IMR-90 (cell line): ENCODE results near the gene TTLL11. TPM values are rescaled to one million over a fixed set of nuclear protein-coding genes. Genes with fewer than 3 reads are reported as not detected.
"Not testable (repeated sequence)": the region's sequence is repeated elsewhere in the genome, so short reads cannot be mapped to it uniquely, and the experiment has no call there.

ENCODE experiments used
- ATAC-seq: fragments of 200-7000 bp; cut with Tn5 transposase; 2 replicates; pipeline ENCODE4 v1.9.1; 2020; ENCODE audit warnings: low read depth, mild to moderate bottlenecking, moderate library complexity
- BruUV-seq: library from RNA; stranded (reverse); fragments of 400-500 nt; replicated peaks from 2 replicates; lab custom pipeline; 2021; lab: Mats Ljungman, UMichigan
- CTCF ChIA-PET: fragments of 300-600 bp; formaldehyde crosslinking; extraction: SDS; loops from one replicate; lab custom pipeline; 2021; ENCODE audit warnings: antibody characterized with exemption; lab: Yijun Ruan, JAX
- POLR2A ChIA-PET: fragments of 300-600 bp; sonication (Branson Sonifier 250); formaldehyde crosslinking; loops from one replicate; lab custom pipeline; 2022; ENCODE audit warnings: antibody characterized with exemption; ENCODE audit not compliant: unreplicated experiment; lab: Charles Lee
- DNase-seq: peaks from one replicate; pipeline ENCODE4 v3.0.0; 2013
- H2AFZ ChIP-seq: replicated peaks from 2 replicates; pipeline ENCODE3; 2013; ENCODE audit warnings: low read length, mild to moderate bottlenecking; ENCODE audit not compliant: poor library complexity
- H2AK5ac ChIP-seq: 2 replicates; pipeline ENCODE4 v1.6.1; 2013; ENCODE audit warnings: low read depth, low read length, inconsistent platforms
- H2AK9ac ChIP-seq: replicated peaks from 2 replicates; pipeline ENCODE3; 2013; ENCODE audit warnings: mild to moderate bottlenecking, low read depth, low read length, moderate library complexity; ENCODE audit not compliant: poor library complexity
- H2BK120ac ChIP-seq: 2 replicates; pipeline ENCODE4 v1.6.1; 2013; ENCODE audit warnings: low read depth, low read length, inconsistent platforms
- H2BK15ac ChIP-seq: 3 replicates; pipeline ENCODE4 v1.6.1; 2013; ENCODE audit warnings: low read depth, low read length, inconsistent platforms
- H2BK20ac ChIP-seq: 2 replicates; pipeline ENCODE4 v1.6.1; 2013; ENCODE audit warnings: low read depth, mild to moderate bottlenecking, inconsistent platforms, low read length, moderate library complexity
- H2BK5ac ChIP-seq: 2 replicates; pipeline ENCODE4 v1.6.1; 2013; ENCODE audit warnings: mild to moderate bottlenecking, low read depth, low read length, inconsistent platforms; ENCODE audit not compliant: poor library complexity, severe bottlenecking
- H3K14ac ChIP-seq: replicated peaks from 2 replicates; pipeline ENCODE4 v1.6.1; 2013; ENCODE audit warnings: low read depth, low read length, inconsistent platforms
- H3K18ac ChIP-seq: 2 replicates; pipeline ENCODE4 v1.6.1; 2013; ENCODE audit warnings: low read depth, low read length, control low read depth
- H3K23ac ChIP-seq: 2 replicates; pipeline ENCODE4 v1.6.1; 2013; ENCODE audit warnings: low read depth, low read length, inconsistent platforms
- H3K27ac ChIP-seq: 2 replicates; pipeline ENCODE4 v1.5.1; 2013; ENCODE audit warnings: mild to moderate bottlenecking, control low read depth, low read length; ENCODE audit not compliant: insufficient read depth
- H3K27me3 ChIP-seq: 2 replicates; pipeline ENCODE4 v1.6.1; 2013; ENCODE audit warnings: low read length; ENCODE audit not compliant: control insufficient read depth, insufficient read depth
- H3K36me3 ChIP-seq: 2 replicates; pipeline ENCODE4 v1.6.1; 2013; ENCODE audit warnings: low read length, mixed read lengths; ENCODE audit not compliant: control insufficient read depth, insufficient read depth
- H3K4ac ChIP-seq: 2 replicates; pipeline ENCODE4 v1.6.1; 2013; ENCODE audit warnings: low read depth, low read length, inconsistent platforms
- H3K4me1 ChIP-seq: 2 replicates; pipeline ENCODE4 v1.6.1; 2013; ENCODE audit warnings: low read length, mixed read lengths; ENCODE audit not compliant: control insufficient read depth, insufficient read depth
- H3K4me2 ChIP-seq: 2 replicates; pipeline ENCODE4 v1.6.1; 2013; ENCODE audit warnings: low read depth, mild to moderate bottlenecking, control low read depth, low read length, moderate library complexity
- H3K4me3 ChIP-seq: 2 replicates; pipeline ENCODE4 v1.5.1; 2013; ENCODE audit warnings: low read depth, mild to moderate bottlenecking, control low read depth, low read length, moderate library complexity; ENCODE audit not compliant: insufficient read depth
- H3K56ac ChIP-seq: 2 replicates; pipeline ENCODE4 v1.6.1; 2013; ENCODE audit warnings: low read length, inconsistent platforms; ENCODE audit not compliant: insufficient read depth; ENCODE audit errors: extremely low read depth
- H3K79me1 ChIP-seq, 2 experiments: 2 replicates each; pipeline ENCODE4 v1.6.1; 2013; ENCODE audit warnings: low read length in 2 of 2, inconsistent platforms in 1 of 2, low read depth in 1 of 2
- H3K9ac ChIP-seq: 2 replicates; pipeline ENCODE4 v1.6.1; 2013; ENCODE audit warnings: low read depth, low read length, control low read depth
- H3K9me1 ChIP-seq: 2 replicates; pipeline ENCODE4 v1.6.1; 2013; ENCODE audit warnings: low read length, inconsistent platforms; ENCODE audit not compliant: insufficient read depth
- H3K9me3 ChIP-seq: 2 replicates; pipeline ENCODE4 v1.6.1; 2013; ENCODE audit warnings: low read length; ENCODE audit not compliant: control insufficient read depth, insufficient read depth
- H4K20me1 ChIP-seq: 2 replicates; pipeline ENCODE4 v1.6.1; 2013; ENCODE audit warnings: low read length, inconsistent platforms; ENCODE audit not compliant: insufficient read depth
- H4K5ac ChIP-seq: 2 replicates; pipeline ENCODE4 v1.6.1; 2013; ENCODE audit warnings: mild to moderate bottlenecking, low read depth, low read length, control low read depth
- H4K8ac ChIP-seq, 2 experiments: 2 replicates each; pipeline ENCODE4 v1.6.1; 2013; ENCODE audit warnings: low read depth in 2 of 2, low read length in 2 of 2, control low read depth in 1 of 2, inconsistent platforms in 1 of 2
- H4K91ac ChIP-seq: 2 replicates; pipeline ENCODE4 v1.6.1; 2013; ENCODE audit warnings: low read depth, low read length, inconsistent platforms; ENCODE audit not compliant: insufficient read depth
- BHLHE40 ChIP-seq: fragments of 150-350 bp; IDR thresholded peaks from 2 replicates; pipeline ENCODE4 v1.6.1; 2016; ENCODE audit warnings: mild to moderate bottlenecking, low read depth, low read length
- MAFK ChIP-seq: IDR thresholded peaks from 2 replicates; pipeline ENCODE4 v1.6.1; 2012; ENCODE audit warnings: low read depth, low read length, improper control_type of control experiment
- MAZ ChIP-seq: IDR thresholded peaks from 2 replicates; pipeline ENCODE4 v1.6.1; 2012; ENCODE audit warnings: low read depth, mild to moderate bottlenecking, low read length, improper control_type of control experiment, moderate library complexity, borderline replicate concordance
- NFE2L2 ChIP-seq: fragments of 150-350 bp; IDR thresholded peaks from 2 replicates; pipeline ENCODE4 v1.6.1; 2016; ENCODE audit warnings: low read depth, mild to moderate bottlenecking, low read length
- RFX5 ChIP-seq: IDR thresholded peaks from 2 replicates; pipeline ENCODE4 v1.8.0; 2012; ENCODE audit warnings: low read depth, mild to moderate bottlenecking, low read length, moderate library complexity
- USF2 ChIP-seq: fragments of 150-350 bp; IDR thresholded peaks from 2 replicates; pipeline ENCODE4 v1.6.1; 2017; ENCODE audit warnings: mild to moderate bottlenecking, antibody characterized with exemption, low read length, low read depth
- WGBS, 2 experiments: methylation state at CpG; one replicate each; pipeline versions ENCODE4 v1.1.5 to v1.1.7; 2013; ENCODE audit warnings: missing lambda C conversion rate in 2 of 2; ENCODE audit not compliant: insufficient read length in 1 of 2; ENCODE audit errors: extremely low coverage in 2 of 2; 5-methylcytosine and 5-hydroxymethylcytosine counted together
- dilution Hi-C: fragments of 300-500 bp; cut with HindIII; formaldehyde crosslinking; loops from one replicate; pipeline ENCODE4 v1.14.3; 2018; ENCODE audit warnings: low sequenced_read_pairs; ENCODE audit not compliant: unreplicated experiment
- in situ Hi-C: fragments of 300-500 bp; cut with MboI; formaldehyde crosslinking; loops from 3 replicates; pipeline ENCODE4 v1.14.3; 2019; ENCODE audit warnings: low sequenced_read_pairs, inconsistent platforms, mixed read lengths
- intact Hi-C: fragments of 100-400 bp; cut with micrococcal nuclease; formaldehyde crosslinking; loops from 2 replicates; pipeline ENCODE4 v1.10.0; 2022
- polyA plus RNA-seq, 3 experiments: library from polyadenylated mRNA; depleted of rRNA; stranded (reverse); fragments of >200 nt; gene quantifications; 2 replicates each; pipeline ENCODE4 v1.2.3, GENCODE V29; 2012; ENCODE audit warnings: low replicate concordance in 1 of 3
- total RNA-seq: library from RNA; depleted of rRNA; stranded (reverse); fragments of >200 nt; gene quantifications from 2 replicates; pipeline ENCODE4 v1.2.3, GENCODE V29; 2012

The TTLL11 gene
- total and polyA plus RNA-seq, 2 of the 4 experiments (the other 2 are of a cell fraction), result 2.0 to 4.6 TPM

- Histone ChIP-seq H2AK5ac (no peak overlapping the region), H3K9me1 (no peaks in the 10 kb centered on the region), H3K4me1 (peaks cover 2% of the 10 kb centered on the region; the same call in 1 of the 2 replicates), H3K4me3 (no peak overlapping the region), H3K36me3 (no peaks in the 10 kb centered on the region), H2BK20ac (no peak overlapping the region), H2AK9ac (no peak overlapping the region), H3K4me2 (no peak overlapping the region), H4K91ac (no peak overlapping the region), H4K8ac (no peak overlapping the region), H3K27me3 (peaks cover 6% of the 10 kb centered on the region; the same call in 1 of the 2 replicates), H4K5ac (no peak overlapping the region), H3K79me1 (no peaks in the 10 kb centered on the region), H3K23ac (no peak overlapping the region), H3K9ac (no peak overlapping the region), H2BK120ac (no peak overlapping the region), H2BK15ac (no peak overlapping the region), H3K9me3 (no peaks in the 10 kb centered on the region), H3K56ac (no peak overlapping the region), H3K18ac (no peak overlapping the region), H3K14ac (no peak overlapping the region), H2AFZ (peak overlapping the region; percentile 11), H2BK5ac (no peak overlapping the region), H4K20me1 (no peaks in the 10 kb centered on the region), H3K4ac (no peak overlapping the region), H3K27ac (no peak overlapping the region)
- CTCF ChIA-PET, result no interaction called here
- TF ChIP-seq RFX5 (no peak), NFE2L2 (no peak), MAZ (no peak), USF2 (no peak), BHLHE40 (no peak), MAFK (no peak)
- 80% methylated on average over 1 of the region's 2 CpGs; no CpG with 5 or more reads in 1 of the 2 experiments for WGBS, 2 experiments
- POLR2A ChIA-PET, result no interaction called here
- DNase-seq (no peak), ATAC-seq (no peak)
- intact Hi-C loops, result no loop called here
- dilution Hi-C loops, result no loop called here
- in situ Hi-C loops, result no loop called here
- no TSS peak for BruUV-seq
Measured at GRCh38 chr9:121797081-121797480, 296.0 kb downstream of the TTLL11 start.

GRCh38 chr9:121794334-121794733 lies 298.8 kb downstream of the TTLL11 start:
- POLR2A ChIA-PET, result not testable (repeated sequence)

More at GRCh38 chr9:121794334-121794733, 298.8 kb downstream of the TTLL11 start:
- H3K9me3 ChIP-seq, H2AK5ac ChIP-seq, H4K91ac ChIP-seq, H3K79me1 ChIP-seq, H3K23ac ChIP-seq, CTCF ChIA-PET, ATAC-seq, H3K9me1 ChIP-seq, H2AK9ac ChIP-seq, H3K56ac ChIP-seq, H3K4me2 ChIP-seq, H3K9ac ChIP-seq, in situ Hi-C loops, H3K18ac ChIP-seq, H3K14ac ChIP-seq, H3K4me1 ChIP-seq, H3K4me3 ChIP-seq, H4K20me1 ChIP-seq, dilution Hi-C loops, BruUV-seq, H2BK15ac ChIP-seq, H2BK120ac ChIP-seq, H2BK20ac ChIP-seq, intact Hi-C loops, H3K27ac ChIP-seq, H4K5ac ChIP-seq, H3K27me3 ChIP-seq, H3K36me3 ChIP-seq, H3K4ac ChIP-seq, H2BK5ac ChIP-seq, DNase-seq, H4K8ac ChIP-seq, H2AFZ ChIP-seq: not testable (repeated sequence)
- WGBS, 2 experiments, result 80% methylated on average over 1 of the region's 6 CpGs; no CpG with 5 or more reads in 1 of the 2 experiments
